DND-41 (cell line): ENCODE results near the gene OR2A42.
"Not testable (repeated sequence)": the region's sequence is repeated elsewhere in the genome, so short reads cannot be mapped to it uniquely, and the experiment has no call there.

Source experiments
- ATAC-seq: fragments of 200-7000 bp; cut with Tn5 transposase; 3 replicates; pipeline ENCODE4 v1.9.1; 2021; ENCODE audit warnings: low read depth; ENCODE audit not compliant: insufficient read depth
- DNase-seq: peaks from one replicate; pipeline ENCODE4 v3.0.0-alpha.2; 2020
- H2AFZ ChIP-seq: 2 replicates; pipeline ENCODE4 v1.6.0; 2012; ENCODE audit warnings: low read depth, low read length
- H3K27ac ChIP-seq: 2 replicates; pipeline ENCODE4 v1.5.1; 2012; ENCODE audit warnings: low read length, inconsistent platforms
- H3K27me3 ChIP-seq: fragments of 200-600 bp; sonication (generic); 2 replicates; pipeline ENCODE4 v1.6.0; 2012; ENCODE audit warnings: low read length, mild to moderate bottlenecking, inconsistent platforms; ENCODE audit not compliant: insufficient read depth, poor library complexity
- H3K36me3 ChIP-seq: 2 replicates; pipeline ENCODE4 v1.5.1; 2012; ENCODE audit warnings: low read length, inconsistent platforms; ENCODE audit not compliant: insufficient read depth
- H3K4me1 ChIP-seq: 2 replicates; pipeline ENCODE4 v1.5.1; 2012; ENCODE audit warnings: mild to moderate bottlenecking, low read length; ENCODE audit not compliant: insufficient read depth
- H3K4me2 ChIP-seq: 2 replicates; pipeline ENCODE4 v1.6.0; 2012; ENCODE audit warnings: mild to moderate bottlenecking, moderate library complexity, low read length, inconsistent platforms; ENCODE audit not compliant: insufficient read depth
- H3K4me3 ChIP-seq, 2 experiments: fragments of 200-600 bp in 1 of 2; shearing (Covaris generic) in 1 of 2; 2 replicates each; pipeline ENCODE4 v1.5.1; 2012 to 2016; ENCODE audit warnings: inconsistent platforms in 2 of 2, low read length in 2 of 2, mild to moderate bottlenecking in 2 of 2, low read depth in 1 of 2, moderate library complexity in 1 of 2
- H3K79me2 ChIP-seq: 2 replicates; pipeline ENCODE4 v1.6.0; 2012; ENCODE audit warnings: low read length, inconsistent platforms; ENCODE audit not compliant: insufficient read depth
- H3K9ac ChIP-seq: 2 replicates; pipeline ENCODE4 v1.6.0; 2012; ENCODE audit warnings: low read depth, mild to moderate bottlenecking, inconsistent platforms, low read length, moderate library complexity
- H3K9me3 ChIP-seq: 2 replicates; pipeline ENCODE4 v1.5.1; 2012; ENCODE audit warnings: low read length, moderate library complexity, mild to moderate bottlenecking, inconsistent platforms; ENCODE audit not compliant: insufficient read depth, severe bottlenecking
- H4K20me1 ChIP-seq: 2 replicates; pipeline ENCODE4 v1.6.0; 2012; ENCODE audit warnings: low read length; ENCODE audit not compliant: insufficient read depth
- TF ChIP-seq, protein P1 (sequence below): IDR thresholded peaks from 2 replicates; pipeline ENCODE4 v1.5.1; 2012; ENCODE audit warnings: borderline replicate concordance, low read length, moderate library complexity, mild to moderate bottlenecking; ENCODE audit not compliant: poor library complexity, severe bottlenecking; ENCODE audit errors: extremely low read depth

Gene OR2A42

GRCh38 chr7:144178380-144179164 lies 60.8 kb downstream of the OR2A42 start:
- TF ChIP-seq, protein P1, sequence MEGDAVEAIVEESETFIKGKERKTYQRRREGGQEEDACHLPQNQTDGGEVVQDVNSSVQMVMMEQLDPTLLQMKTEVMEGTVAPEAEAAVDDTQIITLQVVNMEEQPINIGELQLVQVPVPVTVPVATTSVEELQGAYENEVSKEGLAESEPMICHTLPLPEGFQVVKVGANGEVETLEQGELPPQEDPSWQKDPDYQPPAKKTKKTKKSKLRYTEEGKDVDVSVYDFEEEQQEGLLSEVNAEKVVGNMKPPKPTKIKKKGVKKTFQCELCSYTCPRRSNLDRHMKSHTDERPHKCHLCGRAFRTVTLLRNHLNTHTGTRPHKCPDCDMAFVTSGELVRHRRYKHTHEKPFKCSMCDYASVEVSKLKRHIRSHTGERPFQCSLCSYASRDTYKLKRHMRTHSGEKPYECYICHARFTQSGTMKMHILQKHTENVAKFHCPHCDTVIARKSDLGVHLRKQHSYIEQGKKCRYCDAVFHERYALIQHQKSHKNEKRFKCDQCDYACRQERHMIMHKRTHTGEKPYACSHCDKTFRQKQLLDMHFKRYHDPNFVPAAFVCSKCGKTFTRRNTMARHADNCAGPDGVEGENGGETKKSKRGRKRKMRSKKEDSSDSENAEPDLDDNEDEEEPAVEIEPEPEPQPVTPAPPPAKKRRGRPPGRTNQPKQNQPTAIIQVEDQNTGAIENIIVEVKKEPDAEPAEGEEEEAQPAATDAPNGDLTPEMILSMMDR, result peak; percentile 48

More at GRCh38 chr7:144178380-144179164, 60.8 kb downstream of the OR2A42 start:
- not testable (repeated sequence) for H3K4me3 ChIP-seq, H3K4me2 ChIP-seq, H3K9ac ChIP-seq, H3K9me3 ChIP-seq, H4K20me1 ChIP-seq, H3K36me3 ChIP-seq, H3K4me1 ChIP-seq, H3K79me2 ChIP-seq, H2AFZ ChIP-seq, H3K27me3 ChIP-seq, H3K27ac ChIP-seq
- DNase-seq (peak; percentile 14), ATAC-seq (peak; percentile 80)
